ENCODE results near the gene ARHGEF33.

GRCh38 chr2:38977047-38977446 is 87.4 kb downstream of the ARHGEF33 start:
- TF ChIP-seq ZNF157 (tag by site-specific recombination; IDR thresholded peaks at IDR 0.05) (no peak), CTCF (tag by site-specific recombination; IDR thresholded peaks at IDR 0.05) (no peak), ZNF433 (tag by site-specific recombination; IDR thresholded peaks at IDR 0.05; ENCODE audit: low read depth) (no peak), REST (tag by site-specific recombination; IDR thresholded peaks at IDR 0.05) (no peak)
- TF ChIP-seq, protein P1, sequence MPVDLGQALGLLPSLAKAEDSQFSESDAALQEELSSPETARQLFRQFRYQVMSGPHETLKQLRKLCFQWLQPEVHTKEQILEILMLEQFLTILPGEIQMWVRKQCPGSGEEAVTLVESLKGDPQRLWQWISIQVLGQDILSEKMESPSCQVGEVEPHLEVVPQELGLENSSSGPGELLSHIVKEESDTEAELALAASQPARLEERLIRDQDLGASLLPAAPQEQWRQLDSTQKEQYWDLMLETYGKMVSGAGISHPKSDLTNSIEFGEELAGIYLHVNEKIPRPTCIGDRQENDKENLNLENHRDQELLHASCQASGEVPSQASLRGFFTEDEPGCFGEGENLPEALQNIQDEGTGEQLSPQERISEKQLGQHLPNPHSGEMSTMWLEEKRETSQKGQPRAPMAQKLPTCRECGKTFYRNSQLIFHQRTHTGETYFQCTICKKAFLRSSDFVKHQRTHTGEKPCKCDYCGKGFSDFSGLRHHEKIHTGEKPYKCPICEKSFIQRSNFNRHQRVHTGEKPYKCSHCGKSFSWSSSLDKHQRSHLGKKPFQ (tag by site-specific recombination; IDR thresholded peaks at IDR 0.05) = no peak
